NCI-H774 (cell line): ENCODE results near the gene LGALS4.
A peak's percentile ranks its signal among the peaks of the same experiment; 100 is the strongest.
"Not testable (repeated sequence)": the region's sequence is repeated elsewhere in the genome, so short reads cannot be mapped to it uniquely, and the experiment has no call there.

Experiments
- DNase-seq: peaks from one replicate; lab custom pipeline; 2025; lab: John Stamatoyannopoulos, UW

LGALS4 gene

DNA sequence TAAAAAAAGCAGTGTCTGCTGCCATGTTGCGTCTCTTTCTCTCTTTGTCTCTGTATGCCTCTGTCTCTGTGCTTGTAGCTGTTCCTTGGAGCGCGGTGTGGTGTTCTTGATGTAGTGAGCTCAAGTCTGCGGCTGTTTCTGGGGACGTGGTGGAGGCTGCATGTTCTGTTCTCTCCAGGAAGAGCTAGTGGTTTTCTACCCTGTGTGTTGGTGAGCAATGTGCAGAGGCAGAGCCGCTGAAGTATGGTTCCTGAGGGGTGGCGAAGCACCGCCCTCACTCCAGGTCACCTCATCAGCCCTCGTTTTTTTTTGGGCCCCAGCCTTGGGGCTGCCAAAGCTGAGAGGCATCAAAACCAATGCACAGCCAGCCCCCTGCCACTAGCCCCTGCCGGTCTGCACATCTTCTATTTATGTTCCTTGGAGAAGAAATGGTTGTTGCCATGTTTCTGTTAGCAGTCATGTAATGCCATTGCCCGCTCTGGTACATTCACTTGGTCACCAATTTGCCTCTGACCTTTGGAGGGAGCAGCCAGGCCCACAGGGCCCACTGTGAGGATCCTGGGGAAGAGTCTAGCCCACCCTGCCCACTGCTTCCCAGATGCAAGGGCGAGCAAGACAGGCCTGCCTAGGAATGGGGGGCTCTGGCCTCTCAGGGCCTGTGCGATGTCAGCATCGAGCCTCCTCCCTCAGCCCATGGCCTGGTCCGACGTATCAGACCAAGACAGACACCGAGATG lies 29.9 kb upstream of the LGALS4 start:
- DNase-seq = no peak

GRCh38 chr19:38841787-38842438 lies 29.2 kb upstream of the LGALS4 start:
- DNase-seq = no peak

DNA sequence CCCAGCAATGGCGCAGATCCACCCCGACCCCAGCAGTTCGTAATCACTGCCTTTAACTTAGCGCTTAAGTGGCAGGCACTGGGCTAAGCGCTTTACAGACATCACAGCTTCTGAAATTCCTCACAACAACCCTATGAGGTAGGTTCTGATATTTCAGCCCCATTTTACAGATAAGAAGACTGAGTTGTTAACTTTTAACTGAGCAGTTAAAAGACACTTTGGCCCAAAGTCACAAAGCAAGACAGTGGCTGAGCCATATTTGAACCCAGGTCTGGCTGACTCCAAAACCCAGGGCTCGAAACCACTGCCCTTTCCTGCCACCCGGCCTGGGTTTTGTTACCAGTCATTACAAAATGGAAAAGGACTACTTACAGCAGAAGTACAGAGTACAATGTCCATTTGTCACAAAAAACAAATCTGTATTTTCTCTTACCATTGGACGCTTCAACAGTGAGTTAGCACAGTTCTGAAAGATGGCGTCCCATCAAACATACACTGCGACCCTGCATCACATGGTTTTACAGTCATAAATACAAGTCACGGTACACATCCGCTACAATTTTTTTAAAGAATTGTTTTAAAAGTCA lies 28.5 kb upstream of the LGALS4 start:
- DNase-seq = no peak

DNA sequence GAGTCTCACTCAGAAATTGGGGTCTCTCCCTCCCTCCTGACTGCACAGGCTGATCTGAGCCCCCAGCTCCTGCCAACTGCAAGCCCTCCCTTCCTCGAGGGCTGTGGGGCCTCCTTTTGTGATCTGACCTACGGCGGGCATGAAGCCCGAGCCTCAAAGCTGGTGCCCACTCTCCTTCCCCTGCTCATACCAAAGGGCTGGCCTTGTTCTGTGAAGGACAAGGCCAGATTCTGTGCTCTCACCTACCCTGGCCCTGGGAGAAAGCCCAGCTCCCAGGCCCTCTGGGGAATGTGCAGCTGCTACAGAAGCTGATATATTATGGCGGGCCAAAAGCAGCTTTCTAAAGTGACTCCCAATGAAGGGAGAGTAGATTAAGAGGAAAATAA lies 27.8 kb upstream of the LGALS4 start:
- no peak for DNase-seq

- DNase-seq = no peak
These were observed 27.3 kb upstream of the LGALS4 start for GRCh38 chr19:38839816-38840582.

GRCh38 chr19:38838986-38839761 lies 26.4 kb upstream of the LGALS4 start:
- DNase-seq = no peak

DNA sequence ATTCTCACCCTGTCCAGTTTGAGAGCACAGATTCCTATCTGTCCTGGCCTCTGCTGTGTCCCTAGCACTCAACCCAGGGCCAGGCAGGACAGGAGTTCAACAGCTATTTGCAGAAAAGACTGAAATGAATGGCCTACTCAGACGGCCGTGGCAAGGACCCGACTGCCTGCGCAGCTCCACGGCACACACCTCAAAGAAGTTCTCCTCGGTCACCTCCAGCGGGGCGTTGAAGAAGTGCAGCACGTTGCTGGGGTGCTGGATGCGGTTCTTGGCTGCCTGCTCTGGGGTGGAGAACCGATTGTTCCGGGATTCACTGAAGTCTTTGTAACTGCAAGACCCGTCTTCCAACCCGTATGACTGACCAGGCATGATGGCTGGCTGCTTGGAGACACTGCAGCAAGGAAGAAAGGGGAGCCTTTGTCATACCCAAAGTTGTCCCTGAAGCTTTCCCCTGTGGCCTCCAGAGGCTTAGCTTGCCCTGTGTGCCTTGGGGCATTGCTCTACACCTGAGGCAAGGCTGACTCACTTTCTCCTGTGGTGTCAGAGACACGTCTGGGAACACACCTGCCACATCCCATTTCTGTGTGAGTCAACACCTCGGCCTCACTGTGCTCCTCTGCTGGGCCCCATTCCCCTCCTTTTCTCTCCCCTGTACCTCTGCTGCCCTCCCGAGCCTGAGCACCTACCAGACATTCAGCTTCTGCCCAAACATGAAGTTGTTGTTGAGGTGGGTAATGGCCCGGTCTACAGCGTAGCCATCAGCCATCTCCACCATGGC lies 25.7 kb upstream of the LGALS4 start:
- DNase-seq = no peak

DNA sequence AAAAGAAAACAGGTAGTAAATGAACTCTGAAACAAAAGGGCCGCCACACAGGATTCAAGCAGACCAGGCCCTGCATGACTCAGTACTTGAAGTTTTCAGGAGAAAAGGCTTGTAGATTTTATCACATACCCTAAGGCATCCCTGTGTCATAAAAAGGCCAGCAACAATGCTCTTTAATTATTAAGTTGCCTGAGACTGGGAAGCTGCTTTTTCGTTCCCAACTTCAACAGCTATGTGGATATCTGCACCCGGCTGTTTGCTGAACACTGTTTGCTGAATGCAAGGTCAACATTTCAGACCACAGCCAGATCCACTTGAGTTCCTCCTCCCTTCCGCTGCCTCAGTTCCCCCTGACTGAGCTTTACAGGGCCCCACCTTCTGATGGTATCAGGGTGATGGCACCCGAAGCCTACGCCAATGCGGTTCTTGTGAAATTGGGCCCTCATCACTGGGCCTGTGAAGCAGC lies 24.9 kb upstream of the LGALS4 start:
- peak; percentile 15 for DNase-seq

GRCh38 chr19:38836983-38837626 lies 24.4 kb upstream of the LGALS4 start:
- no peak for DNase-seq

- no peak for DNase-seq
These were observed 23.6 kb upstream of the LGALS4 start for GRCh38 chr19:38836159-38836982.

DNA sequence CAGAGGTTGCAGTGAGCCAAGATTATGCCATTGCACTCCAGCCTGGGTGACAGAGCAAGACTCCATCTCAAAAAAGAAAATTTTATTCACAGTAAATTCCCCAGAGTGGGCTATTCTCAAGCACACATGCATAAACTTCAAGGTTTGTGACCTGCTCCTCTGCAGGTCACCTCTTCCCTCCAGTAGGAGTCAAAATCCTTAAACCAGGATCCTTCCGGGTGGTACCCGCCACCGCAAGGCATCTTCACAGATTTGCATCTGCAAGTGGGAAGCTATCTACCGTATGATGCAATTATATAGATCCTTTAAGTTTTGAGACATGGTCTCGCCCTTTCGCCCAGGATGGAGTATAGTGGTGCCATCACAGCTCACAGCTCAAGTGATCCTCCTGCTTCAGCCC lies 21.8 kb upstream of the LGALS4 start:
- DNase-seq = no peak

DNA sequence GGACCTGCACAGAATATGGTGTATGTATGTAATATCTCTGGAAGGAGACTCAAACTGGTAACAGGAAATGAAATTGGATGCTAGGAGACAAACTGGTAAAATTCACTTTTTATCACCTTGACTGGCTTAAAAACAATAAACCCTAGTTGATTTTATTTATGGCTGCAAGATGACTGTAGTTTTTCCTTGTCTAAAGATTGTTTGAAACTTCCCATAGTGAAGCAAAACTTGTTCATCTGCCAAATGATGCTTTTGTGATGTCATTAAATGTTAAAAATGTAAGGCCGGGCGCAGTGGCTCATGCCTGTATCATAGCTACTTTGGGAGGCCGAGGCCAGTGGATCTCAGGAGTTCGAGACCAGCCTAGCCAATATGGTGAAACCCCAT lies 21.4 kb upstream of the LGALS4 start:
- no peak for DNase-seq

DNA sequence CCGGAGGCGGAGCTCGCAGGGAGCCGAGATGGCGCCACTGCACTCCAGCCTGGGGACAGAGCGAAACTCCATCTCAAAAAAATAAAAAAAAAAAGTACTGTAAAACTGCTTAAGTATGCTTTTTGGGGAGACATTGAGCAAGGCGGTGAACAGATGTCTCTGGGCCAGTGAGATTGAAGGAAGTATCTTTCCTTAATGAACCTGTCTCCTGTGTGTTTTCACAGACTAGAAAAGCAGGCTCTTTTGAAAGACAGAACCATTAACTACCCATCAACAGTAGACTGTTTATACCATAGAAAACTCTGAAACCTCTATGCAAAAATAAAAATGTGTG lies 20.3 kb upstream of the LGALS4 start:
- DNase-seq = no peak

- peak; percentile 31 for DNase-seq
These were observed 18.4 kb upstream of the LGALS4 start for GRCh38 chr19:38831142-38831605.

DNA sequence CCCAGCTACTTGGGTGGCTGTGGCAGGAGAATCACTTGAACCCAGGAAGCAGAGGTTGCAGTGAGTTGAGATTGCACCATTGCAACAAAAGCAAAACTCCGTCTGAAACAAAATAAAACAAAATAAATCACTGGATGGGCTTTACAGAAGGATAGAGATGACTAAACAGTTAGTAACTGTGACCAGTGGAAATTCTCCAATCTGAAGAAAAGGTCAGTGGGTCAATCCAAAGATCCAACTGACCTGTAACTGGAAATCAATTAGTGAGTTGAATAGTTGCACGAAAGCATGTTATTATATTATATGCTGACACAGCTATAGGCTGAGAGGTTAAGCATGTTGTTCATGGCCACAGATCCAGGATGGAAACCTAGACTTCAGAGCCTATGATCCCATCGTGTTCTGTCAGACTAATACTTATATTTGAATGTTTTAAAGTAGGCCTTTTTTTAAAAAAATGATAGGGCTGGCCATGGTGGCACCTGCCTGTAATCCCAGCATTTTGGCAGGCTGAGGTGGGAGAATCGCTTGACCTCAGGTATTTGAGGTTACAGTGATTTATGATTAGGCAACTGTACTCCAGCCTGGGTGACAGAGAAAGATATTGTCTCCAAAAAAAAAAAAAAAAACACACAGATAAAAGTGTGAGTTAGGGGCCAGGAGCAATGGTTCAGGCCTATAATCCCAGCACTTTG lies 17.4 kb upstream of the LGALS4 start:
- DNase-seq = no peak

DNA sequence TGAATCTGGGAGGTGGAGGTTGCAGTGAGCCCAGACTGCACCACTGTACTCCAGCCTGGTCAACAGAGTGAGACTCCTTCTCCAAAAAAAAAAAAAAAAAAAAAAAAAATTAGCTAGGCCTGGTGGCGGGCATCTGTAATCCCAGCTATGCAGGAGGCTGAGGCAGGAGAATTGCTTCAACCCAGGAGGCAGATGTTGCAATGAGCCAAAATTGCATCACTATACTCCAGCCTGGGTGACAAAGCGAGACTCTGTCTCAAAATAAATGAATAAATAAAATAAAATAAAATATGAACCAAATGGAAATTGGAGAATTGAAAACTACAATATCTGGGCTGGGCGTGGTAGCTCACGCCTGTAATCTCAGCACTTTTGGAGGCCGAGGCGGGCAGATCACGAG lies 16.5 kb upstream of the LGALS4 start:
- not testable (repeated sequence) for DNase-seq

GRCh38 chr19:38826856-38827551 lies 14.3 kb upstream of the LGALS4 start:
- no peak for DNase-seq

GRCh38 chr19:38825936-38826335 lies 13.2 kb upstream of the LGALS4 start:
- DNase-seq = not testable (repeated sequence)
